AG04449 (cell line): ENCODE measurements around the gene CENPO.

Experiments
- CTCF ChIA-PET: fragments of 350-600 bp; formaldehyde crosslinking; extraction: SDS; loops from one replicate; lab custom pipeline; 2021; ENCODE audit warnings: antibody characterized with exemption; lab: Yijun Ruan, JAX
- POLR2A ChIA-PET: fragments of 400-600, 350-600 bp; formaldehyde crosslinking; extraction: SDS; loops from one replicate; lab custom pipeline; 2020; ENCODE audit warnings: antibody characterized with exemption, inconsistent platforms; lab: Yijun Ruan, JAX
- DNase-seq: peaks from one replicate; pipeline ENCODE4 v3.0.0-alpha.2; 2010; ENCODE audit warnings: low read depth, low spot score
- H3K4me3 ChIP-seq: 2 replicates; pipeline ENCODE4 v1.5.1; 2011; ENCODE audit warnings: low read depth, mild to moderate bottlenecking, control low read depth, low read length
- CTCF ChIP-seq: IDR thresholded peaks from one replicate; pipeline ENCODE4 v1.5.1; 2011; ENCODE audit warnings: mild to moderate bottlenecking, moderate library complexity, low read length, control low read depth, inconsistent platforms; ENCODE audit not compliant: insufficient read depth; ENCODE audit errors: missing control alignments

Gene CENPO

GRCh38 chr2:24861500-24861899 is 68.3 kb downstream of the CENPO start:
- POLR2A ChIA-PET = no interaction called here
- CTCF ChIA-PET = no interaction called here
- DNase-seq = no peak
- no peak overlapping the region for H3K4me3 ChIP-seq
- no peak for TF ChIP-seq CTCF

- no peak for TF ChIP-seq CTCF
- ChIA-PET POLR2A (no interaction called here), CTCF (no interaction called here)
- no peak for DNase-seq
- no peak overlapping the region for H3K4me3 ChIP-seq
Measured at GRCh38 chr2:24863641-24864040, 70.4 kb downstream of the CENPO start.

- no peak overlapping the region for H3K4me3 ChIP-seq
- TF ChIP-seq CTCF = no peak
- ChIA-PET CTCF (interaction anchor here (1.0 to 1.6 kb wide), 2 partner anchors 11 to 457 kb away, joined by 4 to 6 read pairs; no protein-coding TSS in a partner anchor), POLR2A (no interaction called here)
- no peak for DNase-seq
Measured at GRCh38 chr2:24866946-24867345, 73.7 kb downstream of the CENPO start.

- H3K4me3 ChIP-seq = no peak overlapping the region
- no peak for DNase-seq
- CTCF ChIA-PET = interaction anchor here (1.3 kb wide), 1 partner anchor 11 kb away, joined by 3 read pairs; no protein-coding TSS in a partner anchor
- TF ChIP-seq CTCF = no peak
- POLR2A ChIA-PET = no interaction called here
Measured at GRCh38 chr2:24870440-24870839, 77.2 kb downstream of the CENPO start.

- TF ChIP-seq CTCF = no peak
Measured at GRCh38 chr2:24870891-24871705, 77.9 kb downstream of the CENPO start.

GRCh38 chr2:24871852-24872333 is 78.7 kb downstream of the CENPO start:
- DNase-seq = no peak
- TF ChIP-seq CTCF = no peak
- CTCF ChIA-PET = interaction anchor here (1.3 kb wide), 1 partner anchor 10 kb away, joined by 3 read pairs; no protein-coding TSS in a partner anchor
- POLR2A ChIA-PET = no interaction called here
- H3K4me3 ChIP-seq = no peak overlapping the region

More at GRCh38 chr2:24870891-24871705, 77.9 kb downstream of the CENPO start:
- DNase-seq = no peak
- H3K4me3 ChIP-seq = no peak overlapping the region
- CTCF ChIA-PET = interaction anchor here (1.3 kb wide), 1 partner anchor 11 kb away, joined by 3 read pairs; no protein-coding TSS in a partner anchor
- POLR2A ChIA-PET = no interaction called here
